Neural progenitor cell (in vitro differentiated cells): ENCODE results near the gene CXCL1.

Experiments
- CTCF ChIP-seq: fragments of 200-600 bp; sonication (generic); IDR thresholded peaks from 2 replicates; pipeline ENCODE4 v1.5.1; 2017; ENCODE audit warnings: antibody characterized with exemption, mild to moderate bottlenecking
- EZH2 ChIP-seq: fragments of 200-600 bp; sonication (generic); IDR thresholded peaks from 2 replicates; pipeline ENCODE4 v1.6.1; 2017; ENCODE audit warnings: antibody characterized with exemption, mild to moderate bottlenecking, moderate library complexity

- TF ChIP-seq CTCF (no peak), EZH2 (peak; percentile 22)
Measured at GRCh38 chr4:73839071-73839470, 30.1 kb upstream of the CXCL1 start.
